Measurements from ENCODE around the gene PPP1R14C. TPM values are rescaled to one million over a fixed set of nuclear protein-coding genes. Genes with fewer than 3 reads are reported as not detected.

Gene PPP1R14C
- total RNA-seq, 2 donors from 2014 or later: 0.16 TPM; not detected in 1

GRCh38 chr6:150297327-150298029 is 154.6 kb downstream of the PPP1R14C start:
- Mint-ChIP-seq H3K9me3 (peaks cover 7 to 14% of the 10 kb centered on the region in 2 donors), H3K27ac (no peak overlapping the region), H3K36me3 (peaks cover 0 to 9% of the 10 kb centered on the region in 2 donors)
- no peak for DNase-seq (ENCODE audit: low spot score in 2 of 2)
- ATAC-seq: no peak

GRCh38 chr6:150298030-150298380 is 155.2 kb downstream of the PPP1R14C start:
- no peak overlapping the region for H3K27ac Mint-ChIP-seq
- H3K36me3 Mint-ChIP-seq: peaks cover 0 to 9% of the 10 kb centered on the region in 2 donors
- H3K9me3 Mint-ChIP-seq: peaks cover 7 to 14% of the 10 kb centered on the region in 2 donors
- ATAC-seq: no peak
- DNase-seq (ENCODE audit: low spot score in 2 of 2): no peak

- Mint-ChIP-seq H3K36me3 (peaks cover 0 to 9% of the 10 kb centered on the region in 2 donors), H3K9me3 (peaks cover 7 to 14% of the 10 kb centered on the region in 2 donors), H3K27ac (no peak overlapping the region)
- ATAC-seq (no peak), DNase-seq (ENCODE audit: low spot score in 2 of 2) (no peak)
Observed at GRCh38 chr6:150298676-150299075, 155.8 kb downstream of the PPP1R14C start.

Other genes starting within 250 kb of the PPP1R14C start
- gene RAET1E, start 244.9 kb upstream of the PPP1R14C start, total RNA-seq: under 1 TPM in 1 of 2 donors, not detected in 1; 0.11 TPM
- gene RAET1G, start 219.9 kb upstream of the PPP1R14C start, total RNA-seq: not detected
- gene ULBP2, start 201.0 kb upstream of the PPP1R14C start, total RNA-seq: under 1 TPM; 0.18 to 0.66 TPM
- gene ULBP1, start 179.1 kb upstream of the PPP1R14C start, total RNA-seq: under 1 TPM; 0.77 to 0.99 TPM
- gene RAET1L, start 117.5 kb upstream of the PPP1R14C start, total RNA-seq: not detected
- not detected for gene ULBP3, start 73.9 kb upstream of the PPP1R14C start, total RNA-seq
- not detected for gene IYD, start 226.0 kb downstream of the PPP1R14C start, total RNA-seq